DLD1 (cell line): ENCODE measurements around the gene SH3BP1.

Source experiments
- in situ Hi-C: cut with HindIII; loops from 2 replicates; pipeline ENCODE4 v1.10.0; 2017; ENCODE audit warnings: low sequenced_read_pairs

Gene SH3BP1

GRCh38 chr22:37616201-37617083 is 23.0 kb upstream of the SH3BP1 start:
- in situ Hi-C loops: no loop called here

- in situ Hi-C loops: no loop called here
Measured at GRCh38 chr22:37617431-37617830, 22.0 kb upstream of the SH3BP1 start.

- in situ Hi-C loops: no loop called here
Measured at GRCh38 chr22:37618072-37618656, 21.3 kb upstream of the SH3BP1 start.

GRCh38 chr22:37618674-37619073 is 20.8 kb upstream of the SH3BP1 start:
- in situ Hi-C loops: no loop called here

GRCh38 chr22:37619991-37620390 is 19.5 kb upstream of the SH3BP1 start:
- in situ Hi-C loops: no loop called here

- in situ Hi-C loops: no loop called here
Measured at GRCh38 chr22:37621352-37621860, 18.1 kb upstream of the SH3BP1 start.

- in situ Hi-C loops: no loop called here
Measured at GRCh38 chr22:37623075-37624016, 16.1 kb upstream of the SH3BP1 start.

GRCh38 chr22:37624017-37624365 is 15.5 kb upstream of the SH3BP1 start:
- in situ Hi-C loops: no loop called here

- in situ Hi-C loops: no loop called here
Measured at GRCh38 chr22:37624876-37625275, 14.6 kb upstream of the SH3BP1 start.

GRCh38 chr22:37625737-37626136 is 13.7 kb upstream of the SH3BP1 start:
- in situ Hi-C loops: no loop called here

GRCh38 chr22:37626144-37626543 is 13.3 kb upstream of the SH3BP1 start:
- in situ Hi-C loops: no loop called here

GRCh38 chr22:37626556-37627075 is 12.9 kb upstream of the SH3BP1 start:
- in situ Hi-C loops: no loop called here

GRCh38 chr22:37627121-37627520 is 12.3 kb upstream of the SH3BP1 start:
- in situ Hi-C loops: no loop called here

GRCh38 chr22:37627545-37627944 is 11.9 kb upstream of the SH3BP1 start:
- in situ Hi-C loops: no loop called here

- in situ Hi-C loops: no loop called here
Measured at GRCh38 chr22:37628830-37629229, 10.6 kb upstream of the SH3BP1 start.

- in situ Hi-C loops: no loop called here
Measured at GRCh38 chr22:37629928-37630327, 9.5 kb upstream of the SH3BP1 start.

GRCh38 chr22:37630839-37631435 is 8.5 kb upstream of the SH3BP1 start:
- in situ Hi-C loops: no loop called here

- in situ Hi-C loops: no loop called here
Measured at GRCh38 chr22:37631448-37632173, 7.9 kb upstream of the SH3BP1 start.

- in situ Hi-C loops: no loop called here
Measured at GRCh38 chr22:37632174-37633088, 7.0 kb upstream of the SH3BP1 start.
